HG03558 (cell line): ENCODE data around the gene RTN4IP1.
"Not testable (repeated sequence)": the region's sequence is repeated elsewhere in the genome, so short reads cannot be mapped to it uniquely, and the experiment has no call there.

Source experiments
- ATAC-seq: cut with Tn5 transposase; IDR thresholded peaks from one replicate; pipeline ENCODE4 v1.9.1; 2021; ENCODE audit warnings: moderate number of reproducible peaks; ENCODE audit not compliant: unreplicated experiment; ENCODE audit errors: extremely low read depth

RTN4IP1 gene

DNA sequence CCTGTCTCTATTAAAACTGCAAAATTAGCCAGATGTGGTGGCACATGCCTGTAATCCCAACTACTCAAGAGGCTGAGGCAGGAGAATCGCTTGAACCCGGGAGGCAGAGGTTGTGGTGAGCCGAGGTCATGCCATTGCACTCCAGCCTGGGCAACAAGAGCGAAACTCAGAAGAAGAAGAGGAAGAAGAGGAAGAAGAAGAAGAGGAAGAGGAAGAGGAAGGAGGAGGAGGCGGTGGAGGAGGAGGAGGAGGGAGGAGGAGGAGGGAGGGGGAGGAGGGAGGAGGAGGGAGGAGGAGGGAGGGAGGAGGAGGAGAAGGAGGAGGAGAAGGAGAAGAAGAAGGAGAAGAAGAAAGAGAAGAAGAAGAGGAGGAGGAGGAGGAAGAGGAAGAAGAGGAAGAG, 40.4 kb downstream of the RTN4IP1 start:
- not testable (repeated sequence) for ATAC-seq

GRCh38 chr6:106586815-106587415, 42.4 kb downstream of the RTN4IP1 start:
- no peak for ATAC-seq

DNA sequence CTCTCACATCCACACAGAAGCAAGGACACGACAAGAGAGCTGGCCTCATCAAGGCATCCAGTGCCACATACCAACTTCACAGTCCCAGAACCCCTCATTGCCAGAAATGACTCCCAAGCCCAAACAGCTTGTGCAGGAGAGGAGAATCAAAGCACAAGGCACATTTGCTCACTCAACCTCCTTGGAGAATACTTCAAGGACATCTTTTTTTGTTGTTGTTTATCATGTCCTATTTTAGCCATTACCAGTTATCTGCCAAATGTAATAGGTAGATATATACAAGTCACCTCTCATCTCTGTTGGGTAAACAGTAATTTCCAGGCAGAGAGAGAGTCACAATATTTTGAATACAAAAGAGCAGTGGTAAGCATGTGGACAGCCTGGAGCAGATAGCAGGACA, 47.8 kb downstream of the RTN4IP1 start:
- no peak for ATAC-seq

GRCh38 chr6:106579281-106579680, 50.0 kb downstream of the RTN4IP1 start:
- no peak for ATAC-seq

- ATAC-seq = no peak
Measured at GRCh38 chr6:106574741-106575458, 54.4 kb downstream of the RTN4IP1 start.

GRCh38 chr6:106572875-106573585, 56.3 kb downstream of the RTN4IP1 start:
- no peak for ATAC-seq

- no peak for ATAC-seq
Measured at GRCh38 chr6:106572436-106572835, 56.9 kb downstream of the RTN4IP1 start.

GRCh38 chr6:106569428-106569827, 59.9 kb downstream of the RTN4IP1 start:
- no peak for ATAC-seq

DNA sequence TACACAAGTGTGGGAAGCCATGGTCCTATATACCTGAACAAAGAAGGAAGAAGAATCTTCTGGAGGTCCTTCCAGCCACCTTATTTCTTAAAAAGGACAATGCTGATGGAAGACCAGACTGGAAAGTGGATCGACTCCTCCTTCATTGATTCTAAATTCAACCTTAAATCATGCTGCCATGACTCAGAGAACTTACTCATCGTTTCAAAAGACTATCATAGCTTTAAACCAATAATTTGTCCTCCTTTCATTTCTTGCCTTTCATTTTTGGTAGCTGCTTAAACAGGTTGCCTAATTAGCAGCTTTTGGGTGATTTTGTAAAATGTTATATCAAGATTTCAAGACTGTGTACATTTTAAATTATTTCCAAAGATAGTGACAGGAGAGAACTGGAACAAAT, 60.8 kb downstream of the RTN4IP1 start:
- ATAC-seq = no peak

GRCh38 chr6:106564476-106564875, 64.8 kb downstream of the RTN4IP1 start:
- no peak for ATAC-seq

DNA sequence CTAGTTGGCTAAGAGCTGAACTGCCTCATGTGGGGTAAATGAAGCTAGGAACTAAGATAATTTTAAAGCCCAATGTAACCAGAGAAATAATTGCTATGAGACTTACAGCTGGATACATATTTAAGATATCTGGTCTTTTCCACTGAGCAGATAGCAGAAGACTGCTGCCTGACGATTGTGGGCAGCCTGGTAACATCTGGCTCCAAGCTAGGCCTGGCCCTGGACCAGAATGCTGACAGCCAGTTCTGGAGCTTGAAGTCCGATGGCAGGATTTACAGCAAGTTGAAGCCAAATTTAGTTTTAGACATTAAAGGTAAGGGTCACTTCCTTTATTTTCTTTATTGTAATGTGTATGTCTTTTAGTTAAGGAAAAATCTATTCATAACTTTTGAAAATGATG, 65.7 kb downstream of the RTN4IP1 start:
- ATAC-seq = no peak

GRCh38 chr6:106561686-106562405, 67.5 kb downstream of the RTN4IP1 start:
- ATAC-seq = no peak

DNA sequence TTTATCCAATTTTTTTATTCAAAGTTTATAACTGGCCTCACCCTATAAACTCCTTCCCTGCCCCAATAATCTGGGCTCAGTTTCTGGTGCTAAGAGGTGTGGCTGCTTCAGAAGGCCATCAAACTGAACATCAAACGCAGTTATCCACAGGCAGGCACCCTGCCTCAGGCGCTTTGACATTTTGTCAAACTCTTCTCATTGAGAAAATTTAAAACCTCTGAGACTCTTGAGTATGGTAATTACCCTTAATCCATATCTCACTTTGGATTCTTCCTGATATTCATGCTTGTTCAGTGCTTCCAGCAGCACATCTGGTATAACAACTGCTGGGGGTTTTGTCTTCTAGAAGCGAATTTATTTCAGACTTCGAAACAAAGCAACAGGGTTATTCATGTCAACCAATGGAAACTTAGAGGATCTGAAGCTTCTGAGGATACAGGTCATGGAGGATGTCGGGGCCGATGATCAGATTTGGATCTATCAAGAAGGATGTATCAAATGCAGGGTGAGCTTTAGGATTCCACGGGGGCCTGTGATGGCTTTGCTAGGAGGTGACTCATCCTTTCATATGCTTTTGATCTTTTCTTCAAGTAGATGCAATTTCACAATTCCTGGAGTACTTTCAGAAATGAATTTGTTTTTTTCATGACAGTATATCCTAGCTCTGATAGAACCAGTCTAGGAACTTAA, 68.2 kb downstream of the RTN4IP1 start:
- ATAC-seq = no peak

DNA sequence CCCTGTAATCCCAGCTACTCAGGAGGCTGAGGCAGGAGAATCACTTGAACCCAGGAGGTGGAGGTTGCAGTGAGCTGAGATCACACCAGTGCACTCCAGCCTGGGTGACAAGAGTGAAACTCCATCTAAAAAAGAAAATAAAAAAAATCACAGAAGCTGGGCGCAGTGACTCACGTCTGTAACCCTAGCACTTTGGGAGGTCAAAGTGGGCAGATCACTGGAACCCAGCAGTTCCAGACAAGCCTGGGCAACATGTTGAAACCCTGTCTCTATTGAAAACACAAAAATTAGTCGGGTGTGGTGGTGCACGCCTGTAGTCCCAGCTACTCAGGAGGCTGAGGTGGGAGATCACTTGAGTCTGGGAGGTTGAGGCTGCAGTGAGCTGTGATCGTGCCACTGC, 69.6 kb downstream of the RTN4IP1 start:
- ATAC-seq = not testable (repeated sequence)

DNA sequence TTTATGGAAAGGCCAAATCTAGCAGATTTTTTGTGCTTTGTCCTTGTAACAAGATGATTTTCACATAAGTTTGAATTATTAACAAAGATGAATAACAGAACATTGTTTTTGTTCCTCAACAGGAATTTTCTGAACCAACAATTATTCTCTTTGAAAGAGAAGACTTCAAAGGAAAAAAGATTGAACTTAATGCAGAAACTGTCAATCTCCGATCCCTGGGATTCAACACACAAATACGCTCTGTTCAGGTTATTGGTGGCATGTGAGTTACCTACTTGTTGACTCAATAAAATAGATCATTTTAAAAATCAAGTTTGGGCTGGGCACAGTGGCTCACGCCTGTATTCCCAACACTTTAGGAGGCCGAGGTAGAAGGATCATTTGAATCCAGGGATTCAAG, 70.9 kb downstream of the RTN4IP1 start:
- no peak for ATAC-seq

DNA sequence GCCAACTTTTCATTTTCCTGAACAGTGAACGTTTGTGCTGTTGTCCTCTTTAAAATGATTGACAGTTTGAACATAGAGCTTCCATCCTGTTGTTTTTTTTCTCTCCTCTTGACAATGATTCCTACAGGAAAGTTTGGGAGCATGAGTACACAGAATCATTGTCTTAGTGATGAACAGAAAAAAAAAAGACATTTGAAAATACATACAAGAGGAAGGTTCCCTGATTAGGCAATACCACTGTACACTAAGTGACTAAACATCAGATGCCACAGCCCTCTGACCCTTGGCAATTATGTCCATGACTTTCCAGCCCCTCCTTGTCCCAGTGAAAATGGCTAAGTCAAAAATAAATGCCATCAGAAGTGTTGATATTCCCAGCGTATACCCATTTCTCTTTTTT, 71.5 kb downstream of the RTN4IP1 start:
- no peak for ATAC-seq

DNA sequence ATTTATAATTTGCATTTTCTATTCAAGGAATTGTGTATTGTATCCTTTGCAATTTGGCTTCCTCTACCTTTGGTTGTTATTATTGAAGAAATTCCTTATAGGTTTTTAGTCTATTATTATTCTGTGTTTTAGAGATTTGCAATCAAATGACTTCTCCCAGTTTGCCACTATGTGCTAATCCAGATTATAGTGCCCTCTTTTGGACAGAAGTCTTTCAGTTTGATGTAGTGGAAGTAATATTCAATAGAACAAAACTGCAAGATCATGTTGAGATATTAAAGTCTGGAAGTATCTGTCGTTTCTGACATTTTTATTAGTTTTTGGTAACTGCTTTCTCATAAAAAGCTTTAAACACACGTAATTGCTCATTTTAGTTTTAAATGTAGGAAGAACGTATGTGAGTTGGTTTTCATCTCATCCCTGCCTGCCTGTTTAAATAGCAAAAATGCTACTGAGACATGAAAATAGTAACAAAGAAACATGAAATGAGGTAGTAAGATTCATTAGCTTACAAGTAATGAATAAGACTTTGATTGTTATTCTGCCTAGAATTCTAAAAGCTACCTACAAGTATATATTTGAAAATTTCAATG, 72.8 kb downstream of the RTN4IP1 start:
- ATAC-seq = no peak

GRCh38 chr6:106555767-106556166, 73.5 kb downstream of the RTN4IP1 start:
- no peak for ATAC-seq

DNA sequence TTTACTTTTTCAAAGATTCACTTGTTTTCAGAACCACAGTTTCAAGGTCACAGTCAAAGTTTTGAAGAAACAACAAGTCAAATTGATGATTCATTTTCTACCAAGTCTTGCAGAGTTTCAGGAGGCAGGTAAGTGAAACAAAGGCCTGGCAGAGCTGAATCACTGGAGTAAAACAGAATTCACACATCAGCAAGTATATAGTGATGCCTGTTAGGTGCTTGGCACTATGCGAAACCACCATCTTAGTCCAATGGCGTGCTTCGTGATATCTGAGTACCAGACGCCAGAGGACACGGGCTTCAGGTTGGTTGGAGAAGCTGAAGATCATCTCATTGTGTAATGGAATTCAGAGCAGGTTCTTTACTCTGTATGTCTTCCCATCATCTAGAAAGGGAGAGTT, 75.9 kb downstream of the RTN4IP1 start:
- no peak for ATAC-seq

- ATAC-seq = no peak
Measured at GRCh38 chr6:106551155-106551554, 78.1 kb downstream of the RTN4IP1 start.
